Kidney (tissue), 2 donors: ENCODE data around the gene DNAI1. TPM values are rescaled to one million over a fixed set of nuclear protein-coding genes. Genes with fewer than 3 reads are reported as not detected.

Experiments
- polyA plus RNA-seq: library from polyadenylated mRNA; stranded (reverse); fragments of 350-450 nt; fragmentation: Illumina TruSeq; extraction: RNeasy Lipid Tissue Mini Kit (QIAGEN cat#74804); gene quantifications from one replicate; pipeline ENCODE4 v1.2.3, GENCODE V29; 2014; ENCODE audit warnings: low read depth, low replicate concordance; ENCODE audit not compliant: insufficient read depth
- total RNA-seq: library from RNA; stranded (reverse); fragmentation: NEBNext Ultra II Directional; extraction: Animal tissue kit (Norgen Biotek cat#: 25700); gene quantifications from one replicate; pipeline ENCODE4 v1.2.1, GENCODE V29; 2021
- donor health status: DM: yes; HTN: yes; CAD: no.

Gene DNAI1
- total and polyA plus RNA-seq, 2 donors from 2014 or later: 2.4 to 3.0 TPM

Other genes starting within 250 kb of the DNAI1 start
- 2.8 TPM for gene KIF24, start 129.5 kb upstream of the DNAI1 start, total RNA-seq
- 0.58 TPM for gene KIF24, start 129.5 kb upstream of the DNAI1 start, polyA plus RNA-seq
- gene NUDT2, start 129.2 kb upstream of the DNAI1 start, total RNA-seq: 12.6 TPM
- 32.1 TPM for gene NUDT2, start 129.2 kb upstream of the DNAI1 start, polyA plus RNA-seq
- gene MYORG, start 81.9 kb upstream of the DNAI1 start, total RNA-seq: 8.1 TPM
- gene MYORG, start 81.9 kb upstream of the DNAI1 start, polyA plus RNA-seq: 13.5 TPM
- gene FAM219A, start 235 bp upstream of the DNAI1 start, total RNA-seq: 21.1 TPM
- 8.7 TPM for gene FAM219A, start 235 bp upstream of the DNAI1 start, polyA plus RNA-seq
- 0.22 TPM for gene ENHO, start 64.2 kb downstream of the DNAI1 start, total RNA-seq
- 2.7 TPM for gene ENHO, start 64.2 kb downstream of the DNAI1 start, polyA plus RNA-seq
- gene CNTFR, start 130.9 kb downstream of the DNAI1 start, total RNA-seq: 3.7 TPM
- gene CNTFR, start 130.9 kb downstream of the DNAI1 start, polyA plus RNA-seq: 1.7 TPM
- gene RPP25L, start 153.3 kb downstream of the DNAI1 start, total RNA-seq: 21.9 TPM
- 73.8 TPM for gene RPP25L, start 153.3 kb downstream of the DNAI1 start, polyA plus RNA-seq
- 92.0 TPM for gene DCTN3, start 161.7 kb downstream of the DNAI1 start, total RNA-seq
- gene DCTN3, start 161.7 kb downstream of the DNAI1 start, polyA plus RNA-seq: 175 TPM
- not detected for gene ARID3C, start 170.3 kb downstream of the DNAI1 start, total RNA-seq
- gene ARID3C, start 170.3 kb downstream of the DNAI1 start, polyA plus RNA-seq: not detected
- 40.6 TPM for gene SIGMAR1, start 179.0 kb downstream of the DNAI1 start, total RNA-seq
- 43.3 TPM for gene SIGMAR1, start 179.0 kb downstream of the DNAI1 start, polyA plus RNA-seq
- gene GALT, start 187.9 kb downstream of the DNAI1 start, total RNA-seq: 49.2 TPM
- 83.7 TPM for gene GALT, start 187.9 kb downstream of the DNAI1 start, polyA plus RNA-seq
- 15.2 TPM for gene IL11RA, start 193.4 kb downstream of the DNAI1 start, total RNA-seq
- gene IL11RA, start 193.4 kb downstream of the DNAI1 start, polyA plus RNA-seq: 17.7 TPM
- gene CCL27, start 203.9 kb downstream of the DNAI1 start, total RNA-seq: not detected
- gene CCL27, start 203.9 kb downstream of the DNAI1 start, polyA plus RNA-seq: not detected
- 60.8 TPM for gene CCL19, start 232.5 kb downstream of the DNAI1 start, total RNA-seq
- 11.4 TPM for gene CCL19, start 232.5 kb downstream of the DNAI1 start, polyA plus RNA-seq